HG03045 (cell line): ENCODE data around the gene GPSM1.

Experiments used
- ATAC-seq: cut with Tn5 transposase; IDR thresholded peaks from one replicate; pipeline ENCODE4 v1.9.1; 2021; ENCODE audit warnings: mild to moderate bottlenecking, moderate library complexity; ENCODE audit not compliant: unreplicated experiment

Gene GPSM1

DNA sequence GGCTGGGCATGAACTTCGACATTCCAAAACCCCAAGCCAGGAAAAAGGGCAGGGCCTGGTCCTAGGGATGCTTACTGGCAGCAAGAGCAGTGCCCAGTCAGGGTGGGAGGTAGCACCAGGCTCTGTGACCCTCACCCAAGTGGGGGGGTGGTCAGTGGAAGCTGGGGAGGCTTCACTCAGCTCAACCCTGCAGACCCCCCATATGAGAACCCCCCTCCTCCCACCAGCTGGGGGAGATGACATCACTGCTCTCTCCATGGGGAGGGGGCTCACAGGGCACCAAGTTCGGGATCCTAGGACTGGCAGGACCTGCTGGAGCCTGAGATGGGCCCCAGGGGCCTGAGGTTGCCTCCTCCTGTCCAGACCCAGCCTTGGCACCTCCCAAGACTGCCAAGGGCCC lies 31.5 kb downstream of the GPSM1 start:
- no peak for ATAC-seq

DNA sequence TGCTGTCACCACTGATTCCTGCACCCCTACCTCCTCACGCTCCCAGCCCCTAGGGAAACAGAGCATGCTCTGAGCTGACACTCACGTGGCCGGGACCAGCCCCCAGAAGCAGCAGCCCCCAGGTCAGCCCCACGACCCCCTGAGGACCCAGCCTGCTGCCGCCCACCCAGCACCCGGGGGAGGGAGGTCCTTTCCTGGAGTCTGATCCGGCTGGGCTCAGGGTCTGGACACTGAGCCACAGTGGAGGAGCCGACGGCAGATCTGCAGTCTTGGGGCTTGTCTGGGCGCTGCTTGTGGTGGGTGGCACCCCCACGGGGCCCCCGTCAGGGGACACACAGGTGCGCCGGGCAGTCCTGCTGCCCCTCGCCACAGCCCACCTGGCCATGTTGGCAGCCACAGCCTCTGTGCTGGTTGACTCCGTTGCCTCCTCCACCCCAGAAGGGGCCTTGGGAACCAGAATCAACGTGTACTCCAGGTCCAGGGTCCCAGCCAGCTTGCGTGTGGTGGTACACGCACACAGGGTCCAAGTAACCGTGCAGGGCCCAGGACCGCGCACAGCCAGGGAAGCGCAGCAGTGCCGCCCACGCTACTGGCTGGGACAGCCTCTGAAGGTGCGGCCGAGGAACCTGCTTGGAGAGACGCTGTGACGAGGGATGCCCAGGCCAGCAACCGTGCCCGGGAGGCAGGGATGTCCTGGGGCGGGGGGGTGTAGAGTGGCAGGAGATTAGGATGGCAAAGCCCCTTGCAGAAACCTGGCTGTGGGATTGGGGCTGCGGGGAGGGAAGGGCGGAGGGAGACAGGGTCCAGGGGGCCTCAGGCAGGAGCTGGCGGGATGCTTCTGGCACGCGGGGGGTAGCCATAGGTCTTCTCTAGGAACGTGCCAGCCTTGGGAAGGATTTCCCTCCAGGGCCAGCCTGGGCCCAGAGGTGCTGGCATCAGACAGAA lies 32.7 kb downstream of the GPSM1 start:
- ATAC-seq: no peak

DNA sequence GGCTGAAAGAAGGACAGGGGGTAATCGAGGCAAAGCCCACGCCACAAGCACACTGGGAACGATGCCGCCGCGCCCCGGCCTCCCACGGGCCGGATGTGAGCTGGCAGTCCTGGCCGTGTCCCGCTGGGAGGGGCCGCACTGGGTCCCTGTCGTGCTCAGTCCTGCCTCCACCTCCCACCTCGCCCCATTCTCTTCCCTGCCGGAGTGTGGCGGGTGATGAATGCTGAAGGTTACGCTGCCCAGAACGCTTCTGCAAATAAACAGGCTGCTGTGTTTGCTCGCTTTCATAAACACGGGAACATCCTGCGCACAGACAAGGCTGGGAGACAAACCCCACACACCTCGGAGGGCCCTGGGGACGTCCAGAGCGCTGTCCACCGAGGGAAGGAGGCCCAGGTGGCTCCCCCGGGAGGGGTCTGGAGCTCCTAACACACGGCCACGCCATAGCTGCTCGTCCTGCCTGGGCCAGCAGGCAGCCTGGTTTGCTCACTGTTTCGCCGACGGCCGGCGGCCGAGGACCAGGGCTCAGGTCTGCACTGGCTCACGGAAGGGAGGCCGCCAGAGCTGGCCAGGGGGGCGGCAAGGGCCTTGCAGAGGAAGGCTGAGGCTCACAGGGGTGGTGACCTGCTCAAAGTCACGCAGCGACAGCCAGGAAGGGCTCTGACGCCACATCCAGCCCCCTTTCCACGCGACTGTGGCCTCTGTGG lies 33.9 kb downstream of the GPSM1 start:
- no peak for ATAC-seq

DNA sequence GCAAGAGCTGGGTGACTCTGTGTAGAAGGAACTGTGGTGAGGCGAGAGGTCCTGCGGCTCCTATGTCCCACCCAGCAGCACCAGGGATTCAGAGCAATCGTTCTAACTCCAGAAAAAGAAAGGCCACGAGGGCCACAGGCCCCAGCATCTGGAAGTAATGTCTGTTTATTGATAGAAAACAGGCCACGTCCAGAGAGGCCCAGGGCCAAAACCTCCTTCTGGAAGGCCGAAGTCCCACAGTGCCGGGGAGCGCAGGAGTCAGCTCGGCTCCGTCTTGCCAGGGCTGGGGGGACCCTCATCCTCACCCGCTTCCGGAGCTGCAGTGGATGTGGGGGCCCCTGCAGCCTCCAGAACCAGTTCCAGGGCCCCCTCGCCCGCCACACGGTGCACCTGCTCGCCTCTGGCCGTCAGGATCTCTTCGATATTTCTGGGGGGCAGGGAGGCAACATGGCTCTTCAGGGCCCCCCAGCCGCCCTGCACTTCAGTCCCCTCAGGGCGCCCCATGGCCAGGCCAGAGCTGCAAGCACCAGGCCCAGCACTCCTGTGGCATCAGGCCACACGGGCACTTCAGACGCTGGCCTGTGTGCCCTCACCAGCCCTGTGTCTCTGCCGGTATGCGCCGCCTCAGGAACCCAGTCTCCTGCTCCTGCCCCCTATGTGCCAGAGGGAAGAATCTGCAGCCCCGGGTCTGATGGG lies 34.6 kb downstream of the GPSM1 start:
- ATAC-seq: no peak

DNA sequence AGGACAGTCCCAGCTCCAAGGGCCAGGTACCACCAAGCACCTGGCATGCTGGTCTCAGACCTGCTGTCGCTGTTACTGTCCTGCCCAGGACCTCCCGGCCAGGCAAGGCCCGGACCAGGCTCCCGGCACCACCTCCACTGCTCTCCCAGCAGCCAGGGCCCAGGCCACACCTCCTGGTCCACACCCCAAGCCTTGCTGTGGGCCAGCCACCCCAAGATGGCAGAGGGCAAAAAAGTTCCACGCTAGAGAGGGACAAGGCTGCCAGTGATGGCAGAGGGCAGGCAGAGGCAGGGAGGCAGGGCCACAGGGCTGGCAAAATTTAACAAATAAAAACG lies 35.1 kb downstream of the GPSM1 start:
- no peak for ATAC-seq

DNA sequence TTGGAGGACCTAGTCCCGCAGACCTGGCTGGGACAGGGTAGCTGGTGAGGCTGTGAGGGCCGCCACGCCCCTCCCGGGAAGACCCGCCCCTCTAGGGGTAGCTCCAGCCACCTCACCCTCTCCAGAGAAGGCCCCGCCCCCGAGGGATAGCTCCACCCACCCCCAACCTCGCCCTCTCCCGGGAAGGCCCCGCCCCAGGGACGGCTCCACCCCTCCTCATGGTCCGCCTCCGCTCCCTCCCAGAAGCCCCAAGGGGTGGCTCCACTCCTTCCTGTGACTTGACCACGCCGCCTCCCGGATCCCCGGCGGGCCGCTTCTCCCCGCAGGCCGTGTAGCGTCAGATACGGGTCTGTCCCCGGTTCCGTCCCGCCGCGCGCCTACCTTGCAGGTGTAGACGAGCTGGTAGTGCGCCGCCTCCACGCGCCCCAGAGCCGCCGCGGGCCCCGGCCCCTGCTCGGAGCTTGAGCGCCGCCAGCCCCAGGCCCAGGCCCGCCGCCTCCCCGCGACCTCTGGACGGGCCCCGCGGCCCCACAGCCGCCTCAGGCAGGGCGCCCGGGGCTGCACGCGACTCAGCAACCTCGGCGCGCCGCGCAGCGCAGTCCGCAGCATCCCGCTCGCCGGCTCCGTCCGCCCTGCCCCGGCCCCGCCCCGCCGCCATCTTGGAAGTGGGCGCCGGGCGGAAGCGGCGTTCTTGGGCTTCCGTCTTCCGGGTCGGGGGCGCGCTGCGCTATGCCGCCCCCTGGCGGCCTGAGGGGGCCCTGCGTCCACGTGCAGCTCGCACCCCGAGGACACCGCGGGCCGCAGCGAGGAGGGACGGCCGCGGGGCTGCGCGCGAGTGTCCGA lies 36.0 kb downstream of the GPSM1 start, which contains the start of gene DNLZ:
Gene DNLZ (minus strand): TSS at position 639 of the 843 bp plus-strand sequence. CDS start 30 bp downstream, at position 609.
- ATAC-seq: peak; percentile 78

DNA sequence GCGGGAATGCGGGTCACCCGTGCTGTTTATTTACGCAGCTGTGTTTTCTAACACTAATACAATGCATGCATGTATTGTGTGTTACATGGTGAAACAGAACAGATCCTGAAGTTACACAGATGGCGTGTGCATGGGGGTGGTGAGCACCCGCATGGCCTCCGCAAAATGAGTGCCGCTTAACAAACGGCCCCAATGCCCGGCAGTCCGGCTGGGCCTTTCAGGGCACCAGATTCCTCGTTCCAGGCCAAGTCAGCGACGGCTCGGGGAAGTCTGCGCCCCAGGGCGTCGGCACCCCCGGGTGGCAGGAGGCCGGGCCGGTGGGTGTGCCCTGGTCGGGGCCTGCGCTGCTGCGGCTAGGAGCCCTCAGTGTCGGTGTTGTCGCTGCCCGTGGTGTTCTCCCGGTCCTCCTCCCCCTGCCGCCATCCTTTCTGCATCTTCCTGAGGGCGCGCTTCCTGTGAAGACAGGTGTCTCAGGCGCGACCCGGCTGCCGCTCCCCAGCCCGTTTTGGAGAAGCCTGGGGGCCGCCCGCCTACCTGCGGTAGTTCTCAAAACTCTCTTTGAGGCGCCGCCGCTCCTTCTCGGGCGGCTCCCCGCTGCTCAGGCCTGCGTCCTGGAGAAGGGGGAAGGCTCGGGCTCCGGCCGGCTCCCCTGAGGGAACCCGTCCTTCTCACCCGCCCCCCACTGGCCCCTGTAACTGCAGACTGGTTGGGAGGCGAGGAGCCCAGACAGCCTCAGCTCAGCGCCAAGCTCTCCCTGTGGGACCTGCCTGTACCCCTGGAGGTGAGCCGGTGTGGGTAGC lies 36.8 kb downstream of the GPSM1 start:
- no peak for ATAC-seq

DNA sequence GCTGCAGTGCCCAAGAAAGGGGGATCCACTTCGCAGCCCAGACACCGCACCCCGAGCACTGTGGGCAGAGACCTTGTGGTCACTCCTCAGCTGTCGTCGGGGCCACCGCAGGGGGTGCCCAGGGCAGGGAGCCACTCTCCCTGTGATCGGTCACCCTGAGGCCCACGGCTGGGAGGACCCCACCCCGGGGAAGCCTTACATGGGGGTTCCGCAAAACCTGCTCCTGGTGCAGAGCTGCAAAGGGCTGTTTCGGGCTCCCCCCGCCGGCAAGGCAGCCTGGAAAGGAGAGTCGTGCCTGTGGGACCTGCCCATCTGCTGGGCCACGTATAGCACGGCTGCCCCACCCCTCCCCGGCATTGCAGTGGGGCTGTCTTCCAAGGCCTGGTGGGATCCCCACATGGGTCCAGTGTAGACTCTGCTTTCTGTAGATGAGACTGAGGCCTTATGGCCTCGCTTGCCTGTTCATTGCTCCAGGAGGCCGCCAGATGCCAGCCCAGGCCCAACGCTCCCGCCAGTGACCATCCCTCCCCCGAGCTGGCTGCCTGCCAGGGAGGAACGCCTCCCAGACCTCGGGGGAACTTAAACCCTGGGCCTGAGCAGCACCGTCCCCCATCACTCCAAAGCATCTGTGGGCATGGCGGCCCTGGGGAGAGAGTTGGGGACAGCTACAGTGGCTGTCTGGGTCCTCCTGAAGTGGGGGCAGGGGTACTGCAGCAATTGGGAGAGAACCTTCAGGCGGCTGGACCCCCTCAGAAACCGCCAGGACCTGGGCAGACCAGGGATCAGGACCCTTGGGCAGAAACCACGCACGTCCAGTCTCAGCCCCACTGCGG lies 37.8 kb downstream of the GPSM1 start:
- ATAC-seq: no peak

DNA sequence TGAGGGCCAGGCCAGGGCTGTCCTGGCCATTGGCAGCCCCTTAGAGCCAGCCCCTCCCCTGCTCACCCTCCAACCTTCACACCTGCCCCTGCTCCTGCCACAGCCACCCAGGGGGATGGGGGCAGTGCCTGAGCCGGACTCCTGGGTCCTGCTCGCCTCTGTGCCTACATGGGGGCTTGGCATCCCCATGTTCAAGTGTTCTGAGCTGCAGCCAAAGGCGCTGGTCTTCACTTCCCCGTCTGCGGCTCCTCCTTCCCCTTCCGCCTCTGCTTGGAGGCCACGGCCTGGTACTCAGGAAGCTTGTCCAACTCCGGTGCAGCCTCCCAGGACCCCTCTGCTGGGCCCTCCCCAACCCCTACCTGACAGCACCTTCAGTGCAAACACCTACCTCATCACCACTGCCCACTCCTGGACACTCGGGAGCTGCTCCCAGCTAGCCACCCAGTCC lies 38.5 kb downstream of the GPSM1 start:
- ATAC-seq: no peak

DNA sequence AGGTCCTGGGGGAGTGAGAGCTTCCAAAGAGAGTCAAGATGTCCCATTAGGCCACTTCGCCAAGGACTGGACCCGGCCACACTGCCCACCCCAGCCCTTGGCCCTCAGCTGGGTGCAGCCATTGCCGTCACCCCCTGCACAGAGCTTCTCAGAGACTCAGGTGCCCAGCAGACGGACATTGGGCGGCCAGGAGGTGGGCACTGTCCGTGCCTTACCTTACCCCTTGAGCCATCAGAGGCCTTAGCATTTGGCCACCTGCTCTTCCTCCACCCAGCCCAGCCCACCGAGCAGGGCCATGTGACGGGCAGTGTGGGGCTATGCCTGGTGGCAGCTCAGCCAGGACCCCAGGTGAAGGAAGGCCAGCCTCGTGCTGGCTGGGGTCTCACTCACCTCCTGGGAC lies 39.5 kb downstream of the GPSM1 start:
- ATAC-seq: no peak

DNA sequence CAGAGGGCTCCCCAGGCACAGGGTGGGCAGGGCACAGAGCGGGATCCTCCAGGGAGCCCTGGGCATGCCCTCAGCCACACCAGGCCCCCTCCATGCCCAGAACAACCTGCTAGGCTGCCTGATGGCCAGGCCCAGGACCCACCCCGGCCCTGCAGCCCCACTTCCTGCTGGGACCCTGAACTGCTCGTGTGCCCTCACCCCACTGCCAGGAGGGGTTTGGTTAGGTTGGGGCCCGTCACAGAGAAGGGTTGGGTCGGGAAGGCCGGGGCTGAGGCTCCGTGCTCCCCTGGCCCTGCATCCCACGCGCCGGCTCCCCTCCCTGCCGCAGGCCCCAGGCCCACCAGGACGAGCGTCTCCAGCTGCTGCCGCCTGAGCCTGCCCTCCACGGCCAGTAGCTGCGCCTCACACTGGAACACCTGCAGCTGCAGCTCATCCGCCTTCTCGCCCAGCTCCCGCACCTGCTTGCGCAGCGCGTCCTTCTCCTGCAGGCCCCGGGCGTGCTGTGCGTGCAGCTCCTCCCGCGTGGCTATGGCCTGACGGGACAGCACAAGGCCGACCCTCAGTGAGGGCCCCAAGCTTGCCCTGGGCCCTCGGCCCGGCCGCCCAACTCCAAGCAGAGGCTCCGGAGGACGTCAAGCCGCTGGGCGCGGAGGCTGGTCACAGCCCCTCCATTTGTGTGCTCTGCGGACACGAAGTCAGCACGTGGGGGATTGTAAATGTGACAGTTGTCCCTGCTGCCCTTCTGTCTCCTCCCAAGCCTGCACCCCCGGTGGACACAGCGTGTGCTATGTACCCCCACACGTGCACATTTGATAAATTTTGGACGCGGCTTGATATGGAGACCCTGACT lies 40.2 kb downstream of the GPSM1 start:
- ATAC-seq: no peak

DNA sequence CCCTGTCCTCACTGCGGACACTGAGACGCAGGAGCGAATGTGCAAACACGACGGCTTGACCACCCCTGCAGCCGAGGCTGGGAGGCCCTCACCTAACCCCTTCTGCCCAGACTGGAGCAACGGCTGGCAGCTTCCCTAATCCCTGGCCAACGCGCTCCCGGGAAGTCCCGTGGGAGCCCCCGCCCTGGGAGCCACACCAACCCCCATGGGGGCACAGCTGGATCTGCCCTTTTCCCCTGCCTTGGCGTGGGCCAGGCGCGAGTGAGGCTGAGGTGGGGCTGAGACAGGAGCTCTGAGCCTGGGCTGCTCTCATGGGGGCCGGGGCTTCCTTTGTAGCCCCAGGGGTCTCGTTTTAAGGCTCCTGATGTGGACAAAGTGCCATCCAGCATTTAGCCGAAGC lies 40.9 kb downstream of the GPSM1 start:
- ATAC-seq: no peak

DNA sequence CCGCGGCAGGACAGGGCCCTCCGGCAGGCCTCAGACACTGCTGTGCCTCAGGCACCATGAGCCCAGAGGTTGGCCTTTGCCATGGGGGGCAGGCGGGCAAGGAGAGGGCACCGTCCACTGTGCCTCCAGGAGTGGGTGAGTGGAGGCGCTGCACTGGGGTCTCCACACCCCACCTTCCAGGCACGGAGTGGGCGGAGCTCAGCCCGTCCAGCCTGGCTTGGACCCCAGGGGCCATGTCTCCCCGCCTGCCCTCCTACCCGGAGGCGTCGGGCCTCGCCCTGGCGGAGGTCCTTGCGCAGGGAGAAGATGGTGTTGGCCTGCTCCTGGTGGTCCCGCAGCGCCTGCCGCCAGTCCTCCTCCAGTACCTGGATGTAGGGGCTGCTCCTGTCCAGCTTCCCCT lies 42.7 kb downstream of the GPSM1 start:
- ATAC-seq: no peak

DNA sequence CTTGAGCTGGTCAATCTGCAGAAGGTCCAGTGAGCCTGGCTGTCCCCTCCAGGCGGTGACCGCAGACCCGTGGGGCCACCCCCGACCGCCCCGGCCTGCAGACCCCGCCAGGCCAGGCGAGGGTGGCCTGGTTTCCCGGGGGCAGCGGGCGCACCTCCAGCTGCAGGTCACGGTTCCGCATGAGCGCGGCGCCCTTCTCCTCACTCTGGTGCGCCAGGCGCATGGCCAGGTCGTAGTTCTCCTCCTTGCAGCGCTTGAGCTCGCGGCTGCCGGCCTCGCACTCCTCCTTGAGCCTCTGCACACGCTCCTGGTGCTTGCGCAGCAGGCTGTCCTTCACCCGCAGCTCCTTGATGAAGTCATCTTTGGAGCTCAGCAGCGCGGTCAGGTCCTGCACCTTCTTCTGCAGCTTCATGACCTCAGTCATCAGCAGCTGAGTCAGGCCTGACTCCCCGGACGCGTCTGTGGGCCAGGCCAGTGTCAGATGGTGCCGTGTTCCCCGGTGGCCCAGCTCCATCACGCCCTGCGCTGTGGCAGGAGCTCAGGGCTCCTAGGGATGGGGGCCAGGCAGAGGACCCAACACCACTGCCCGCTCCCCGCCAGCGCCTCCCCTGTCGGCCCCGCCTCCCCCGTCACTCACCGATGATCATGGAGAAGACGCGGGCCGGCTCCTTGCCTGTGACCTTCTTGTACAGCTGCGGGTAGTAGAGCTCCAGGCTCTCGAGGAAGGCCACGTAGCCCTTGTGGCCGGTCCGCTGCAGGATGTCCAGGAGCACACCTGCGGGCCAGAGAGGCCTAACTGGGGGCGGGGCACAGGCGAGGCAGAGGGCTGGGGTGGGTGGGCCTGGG lies 43.6 kb downstream of the GPSM1 start:
- ATAC-seq: no peak

DNA sequence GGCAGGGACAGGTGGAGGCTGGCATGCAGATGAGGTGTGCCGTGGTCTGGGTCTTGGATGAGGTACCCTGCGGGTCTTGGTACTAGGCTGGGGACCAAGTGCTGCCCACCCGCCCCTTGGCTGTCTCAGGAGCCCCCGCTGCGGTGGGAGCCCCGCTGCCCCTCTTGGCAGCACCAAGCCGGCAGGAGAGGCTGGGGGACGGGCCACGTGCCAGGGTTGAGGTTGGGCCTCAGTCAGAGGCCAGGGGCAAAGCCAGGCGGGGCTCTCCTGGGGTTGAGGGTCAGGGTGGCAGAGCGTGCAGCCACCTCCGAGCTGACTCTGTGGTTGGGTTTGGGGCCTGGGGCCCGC lies 44.2 kb downstream of the GPSM1 start:
- no peak for ATAC-seq

DNA sequence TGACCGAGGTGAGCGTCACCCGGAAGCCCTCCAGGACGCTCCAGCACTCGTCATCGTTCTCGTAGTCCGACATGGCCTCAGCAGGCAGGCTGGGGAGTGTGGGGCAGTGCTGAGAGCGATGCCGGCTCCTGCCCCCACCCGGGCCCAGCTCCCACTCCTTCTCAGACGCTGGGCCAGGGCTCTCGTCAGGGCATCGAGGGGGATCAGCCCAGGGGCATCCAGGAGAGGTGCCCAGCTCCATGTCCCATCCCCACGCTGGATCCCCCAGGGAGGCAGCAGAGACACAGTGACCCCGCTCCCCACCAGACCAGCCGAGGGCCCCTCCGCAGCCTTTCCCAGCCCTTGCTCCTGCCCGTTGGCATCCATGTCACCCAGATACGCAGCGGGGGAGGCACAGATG lies 44.7 kb downstream of the GPSM1 start:
- no peak for ATAC-seq

DNA sequence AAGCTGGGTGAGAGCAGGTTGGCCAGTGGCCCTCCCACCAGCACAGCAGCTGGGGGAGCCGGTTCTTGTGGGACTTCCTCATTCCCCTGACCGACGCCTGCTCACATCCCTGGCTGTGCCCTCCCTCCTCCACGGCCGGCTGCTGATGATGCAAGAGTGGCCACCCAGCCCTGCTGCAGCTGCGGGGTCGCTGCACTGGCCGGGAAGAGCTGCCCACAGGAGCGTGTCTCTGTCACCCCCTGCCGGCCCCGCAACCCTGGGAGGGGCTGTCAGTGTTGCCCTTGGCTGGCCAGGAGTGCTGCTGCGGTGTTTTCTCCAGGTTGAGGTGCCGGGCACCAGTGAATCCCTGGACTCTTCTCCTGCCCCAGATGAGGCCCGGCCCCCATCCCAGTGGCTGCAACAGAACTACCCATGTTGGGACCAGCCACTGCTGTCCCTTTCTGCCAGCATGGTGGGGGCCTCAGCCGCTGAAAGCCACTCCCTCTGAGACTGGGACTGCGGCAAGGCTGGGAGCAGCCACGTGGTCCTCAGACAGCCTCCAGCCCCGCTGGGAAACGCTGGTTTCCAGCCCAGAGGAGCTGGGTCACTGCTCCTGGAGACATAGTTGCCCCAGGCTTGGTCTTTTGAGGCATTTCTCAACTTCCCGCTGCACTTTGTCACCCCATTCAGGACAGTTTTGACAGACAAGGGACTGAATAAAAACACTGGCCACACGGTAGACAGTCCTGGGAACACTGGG lies 45.4 kb downstream of the GPSM1 start:
- ATAC-seq: no peak
